Stimulated activated CD4-positive, alpha-beta T cell treated with anti-CD3 and anti-CD28 coated beads, Interleukin-1b, Interleukin-23, amount 100 ng/mL, for 24 hours (primary cell): ENCODE results near the gene USP20.
A peak's percentile ranks its signal among the peaks of the same experiment; 100 is the strongest.
"Not testable (repeated sequence)": the region's sequence is repeated elsewhere in the genome, so short reads cannot be mapped to it uniquely, and the experiment has no call there.

Experiments
- DNase-seq, 4 experiments: peaks; one replicate each; pipeline ENCODE4 v3.0.0-alpha.2; 2020; ENCODE audit warnings: low read depth in 4 of 4, low spot score in 1 of 4

The USP20 gene

GRCh38 chr9:129889122-129889940, 54.1 kb downstream of the USP20 start:
- DNase-seq, result no peak

DNA sequence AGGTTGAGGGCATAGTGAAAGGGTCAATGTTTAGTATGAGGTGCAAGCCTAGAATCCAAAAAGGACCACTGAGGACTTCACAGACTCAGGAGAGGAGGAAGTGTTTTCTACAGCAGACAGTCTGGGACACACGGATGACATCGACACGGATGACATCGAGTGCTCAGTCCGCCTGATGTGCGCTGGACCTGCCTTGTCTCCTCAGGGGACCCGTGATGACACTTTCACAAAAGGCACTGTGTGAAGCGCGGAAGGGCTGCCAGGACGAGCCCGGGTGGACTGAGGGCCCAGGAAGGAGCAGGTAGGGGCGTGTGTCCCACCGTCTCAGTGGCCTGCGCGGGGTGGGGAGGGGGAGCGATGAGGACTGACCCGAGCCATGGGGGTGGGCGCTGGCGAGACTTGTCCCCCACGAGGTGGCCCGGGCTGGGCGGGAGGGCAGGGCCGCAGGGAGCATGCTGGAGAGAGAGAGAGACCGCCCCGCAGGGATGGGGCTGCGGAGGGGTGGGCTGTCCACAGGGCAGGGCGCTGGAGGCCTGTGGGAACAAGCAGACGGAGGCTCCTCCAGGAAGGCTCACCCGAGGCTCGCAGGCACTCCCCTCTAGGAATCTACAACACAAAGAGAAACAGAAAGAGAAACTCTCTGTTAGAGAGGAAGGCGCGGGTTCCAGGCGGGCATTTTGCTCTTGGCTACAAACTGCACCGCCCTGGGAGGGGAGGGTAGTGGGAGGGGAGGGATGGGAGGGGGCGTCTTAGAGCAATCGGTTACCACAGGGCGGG, 54.9 kb downstream of the USP20 start:
- DNase-seq, result peak in 2 of 4 experiments; percentile 69 to 81

- DNase-seq, result not testable (repeated sequence)
Measured at GRCh38 chr9:129890718-129891299, 55.6 kb downstream of the USP20 start.

DNA sequence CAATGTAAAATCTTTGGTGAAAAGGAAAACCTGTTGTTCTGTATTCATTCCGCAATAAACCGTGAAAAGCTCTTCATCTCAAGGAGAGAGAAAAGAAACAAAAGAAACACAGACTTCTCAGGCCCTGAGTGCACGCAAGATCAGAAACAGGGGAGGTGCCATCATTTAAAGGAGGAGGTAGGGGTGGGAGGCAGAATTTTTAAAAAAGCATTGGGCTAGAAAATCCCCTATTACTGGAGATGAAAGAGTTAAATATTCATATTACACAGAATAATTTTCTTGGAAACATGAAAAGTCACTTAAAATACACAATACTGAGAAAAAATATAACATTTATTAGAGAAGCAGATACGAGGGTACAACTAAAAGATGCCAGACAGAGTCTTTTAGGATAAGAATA, 56.3 kb downstream of the USP20 start:
- DNase-seq, result no peak

DNA sequence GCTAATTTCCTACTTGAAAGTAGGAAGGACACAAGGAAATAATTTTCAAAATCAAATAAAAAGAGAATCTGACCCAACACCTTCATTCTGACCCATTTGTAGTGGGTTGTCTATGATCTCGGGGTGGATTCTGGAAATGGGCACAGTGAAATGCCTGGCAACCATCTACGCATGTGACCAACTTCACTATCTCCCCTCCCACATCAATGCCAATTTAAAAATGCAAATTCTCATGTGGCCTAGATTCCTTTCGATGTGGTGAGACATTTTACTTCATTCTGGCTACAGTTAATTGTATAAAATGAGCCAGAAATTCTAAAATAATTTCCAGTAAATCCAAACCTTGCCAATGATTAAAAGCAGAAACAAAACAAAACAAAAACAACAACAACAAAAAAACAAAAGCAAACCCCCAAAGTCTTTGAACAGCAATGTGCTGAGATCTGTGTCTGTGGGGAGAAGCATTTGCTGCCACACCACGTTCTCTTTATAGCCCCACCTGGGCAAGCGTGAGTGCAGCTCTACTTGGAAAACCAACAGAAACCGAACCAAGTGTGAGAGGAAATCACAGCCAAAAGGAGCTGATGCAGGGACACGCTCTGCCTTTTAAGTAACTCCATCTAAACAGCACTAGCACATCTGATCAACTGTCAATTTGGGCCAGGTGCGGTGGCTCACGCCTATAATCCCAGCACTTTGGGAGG, 59.0 kb downstream of the USP20 start:
- DNase-seq, result no peak

DNA sequence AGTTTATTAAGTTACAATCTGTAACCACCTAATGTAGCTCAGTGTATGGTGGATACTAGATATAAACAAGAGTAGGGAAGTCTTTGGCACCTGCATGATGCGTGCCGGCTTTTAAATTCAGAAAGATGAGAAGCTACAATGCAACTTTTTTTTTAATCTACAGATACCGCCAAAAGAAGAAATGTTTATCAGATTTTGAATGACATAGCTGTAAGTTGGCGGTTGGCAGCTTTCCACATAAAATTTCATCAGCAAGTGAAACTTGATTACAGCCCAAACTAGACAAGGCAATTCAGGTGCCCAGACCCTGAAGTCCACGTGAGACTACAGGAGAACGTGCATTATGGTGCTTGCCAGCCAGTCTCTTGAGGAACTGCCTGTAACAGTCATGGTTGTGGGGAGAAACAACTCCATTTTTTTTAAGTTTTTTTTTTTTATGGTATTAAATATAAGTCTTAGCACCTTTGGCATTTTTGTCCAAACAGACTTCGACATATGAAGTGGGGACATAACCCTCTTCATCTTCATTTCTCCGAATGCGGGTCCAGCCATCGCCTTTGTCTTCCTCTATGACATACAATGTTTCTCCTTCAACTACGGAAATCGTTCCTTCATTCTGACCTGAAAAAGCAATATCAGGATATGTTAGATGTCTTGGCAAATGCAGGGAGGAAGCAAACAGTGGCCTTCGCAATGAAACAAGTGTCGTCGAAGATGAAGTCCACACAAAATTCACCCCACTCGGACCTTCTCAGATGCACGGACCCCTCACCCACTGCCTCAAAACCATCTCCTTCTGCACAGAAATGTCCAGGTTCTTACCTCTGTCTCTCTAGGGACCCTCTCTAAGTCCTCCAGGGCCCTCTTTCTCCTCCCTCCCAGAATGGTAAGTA, 60.4 kb downstream of the USP20 start:
- no peak for DNase-seq

GRCh38 chr9:129897263-129897662, 62.0 kb downstream of the USP20 start:
- no peak for DNase-seq

DNA sequence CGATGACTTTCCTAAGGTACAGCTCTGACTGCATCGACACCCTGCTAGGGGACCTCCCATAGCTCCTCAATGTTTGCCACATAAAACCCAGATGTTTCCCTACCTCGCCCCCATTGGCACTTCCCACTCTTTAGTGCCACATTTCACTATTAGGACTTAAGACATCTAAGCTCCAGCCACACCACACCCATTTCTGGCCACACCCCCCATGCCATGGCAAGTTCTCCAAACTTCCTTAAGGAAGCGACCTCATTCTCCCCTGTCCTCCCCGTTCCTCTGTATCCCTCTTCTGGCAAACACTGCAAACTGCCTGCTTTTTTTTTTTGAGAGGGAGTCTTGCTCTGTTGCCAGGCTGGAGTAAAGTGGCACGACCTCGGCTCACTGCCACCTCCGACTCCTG, 62.9 kb downstream of the USP20 start:
- DNase-seq, result no peak

GRCh38 chr9:129899620-129900019, 64.4 kb downstream of the USP20 start:
- no peak for DNase-seq

DNA sequence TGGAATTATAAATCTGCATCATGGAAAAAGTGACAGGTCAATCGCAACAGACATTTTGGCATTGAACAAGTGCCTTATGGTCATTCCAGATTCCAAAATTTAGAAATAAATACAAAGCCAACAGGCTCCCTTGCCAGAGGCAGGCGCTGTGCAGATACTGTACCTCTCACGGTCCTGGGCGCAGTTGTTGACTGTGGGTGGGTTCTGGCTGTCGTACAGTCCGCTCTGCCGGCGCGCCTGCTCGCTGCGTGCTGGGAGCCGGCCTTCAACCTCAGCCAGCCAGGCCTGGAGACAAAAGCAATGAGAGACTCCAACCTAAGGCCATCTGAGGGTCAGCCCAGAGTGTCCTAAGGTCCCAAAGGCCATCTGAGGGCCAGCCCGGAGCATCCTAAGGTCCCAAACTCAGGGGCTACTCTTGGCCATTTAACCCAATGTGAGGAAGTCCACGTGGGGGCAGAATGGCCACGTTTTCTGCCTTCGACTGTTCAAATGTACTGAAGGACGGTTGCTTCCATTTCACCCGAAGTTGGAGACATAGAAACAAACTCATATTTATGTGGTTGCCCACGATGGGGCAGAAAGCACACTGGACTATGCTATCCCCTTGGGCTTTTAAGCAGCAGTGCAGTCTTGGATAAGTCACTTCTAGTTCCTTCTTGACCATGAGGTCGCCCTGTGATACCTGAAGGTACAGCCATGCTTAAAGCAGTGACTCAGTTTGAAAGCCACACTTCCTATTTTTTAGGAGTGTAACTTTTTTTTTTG, 65.2 kb downstream of the USP20 start:
- DNase-seq, result no peak

GRCh38 chr9:129901993-129902739, 66.9 kb downstream of the USP20 start:
- DNase-seq, result no peak

- no peak for DNase-seq
Measured at GRCh38 chr9:129902740-129903134, 67.5 kb downstream of the USP20 start.

GRCh38 chr9:129904734-129905133, 69.5 kb downstream of the USP20 start:
- DNase-seq, result no peak

- no peak for DNase-seq
Measured at GRCh38 chr9:129906298-129906697, 71.0 kb downstream of the USP20 start.

- no peak for DNase-seq
Measured at GRCh38 chr9:129907201-129907600, 71.9 kb downstream of the USP20 start.

DNA sequence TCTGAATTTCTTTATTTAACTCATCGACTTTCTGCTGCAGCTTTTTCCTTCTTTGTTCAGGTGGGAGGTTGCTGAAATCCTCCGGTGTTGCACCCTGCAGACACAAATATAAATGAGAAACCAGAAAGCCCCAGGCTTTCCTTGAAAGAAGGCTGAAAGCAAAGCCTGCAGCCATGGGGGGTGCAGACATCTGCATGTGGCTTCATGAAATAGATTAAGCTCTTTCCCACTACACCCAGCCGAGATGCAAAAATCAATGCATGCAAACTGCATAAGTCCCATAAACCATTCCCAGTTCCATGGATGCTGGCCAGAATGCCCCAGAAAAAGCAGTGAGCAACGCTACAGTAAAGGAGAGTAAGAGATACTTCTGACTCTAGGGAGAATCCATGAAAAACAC, 73.6 kb downstream of the USP20 start:
- DNase-seq, result no peak

GRCh38 chr9:129909851-129910250, 74.6 kb downstream of the USP20 start:
- DNase-seq, result no peak

- no peak for DNase-seq
Measured at GRCh38 chr9:129910628-129911567, 75.6 kb downstream of the USP20 start.
